ENCODE measurements around the gene DNAL1. TPM values are rescaled to one million over a fixed set of nuclear protein-coding genes. Genes with fewer than 3 reads are reported as not detected.
"Not testable (repeated sequence)": the region's sequence is repeated elsewhere in the genome, so short reads cannot be mapped to it uniquely, and the experiment has no call there.

The DNAL1 gene
- polyA plus RNA-seq, 2 of the 4 experiments (the other 2 are of a cell fraction) = 8.3 to 16.3 TPM

DNA sequence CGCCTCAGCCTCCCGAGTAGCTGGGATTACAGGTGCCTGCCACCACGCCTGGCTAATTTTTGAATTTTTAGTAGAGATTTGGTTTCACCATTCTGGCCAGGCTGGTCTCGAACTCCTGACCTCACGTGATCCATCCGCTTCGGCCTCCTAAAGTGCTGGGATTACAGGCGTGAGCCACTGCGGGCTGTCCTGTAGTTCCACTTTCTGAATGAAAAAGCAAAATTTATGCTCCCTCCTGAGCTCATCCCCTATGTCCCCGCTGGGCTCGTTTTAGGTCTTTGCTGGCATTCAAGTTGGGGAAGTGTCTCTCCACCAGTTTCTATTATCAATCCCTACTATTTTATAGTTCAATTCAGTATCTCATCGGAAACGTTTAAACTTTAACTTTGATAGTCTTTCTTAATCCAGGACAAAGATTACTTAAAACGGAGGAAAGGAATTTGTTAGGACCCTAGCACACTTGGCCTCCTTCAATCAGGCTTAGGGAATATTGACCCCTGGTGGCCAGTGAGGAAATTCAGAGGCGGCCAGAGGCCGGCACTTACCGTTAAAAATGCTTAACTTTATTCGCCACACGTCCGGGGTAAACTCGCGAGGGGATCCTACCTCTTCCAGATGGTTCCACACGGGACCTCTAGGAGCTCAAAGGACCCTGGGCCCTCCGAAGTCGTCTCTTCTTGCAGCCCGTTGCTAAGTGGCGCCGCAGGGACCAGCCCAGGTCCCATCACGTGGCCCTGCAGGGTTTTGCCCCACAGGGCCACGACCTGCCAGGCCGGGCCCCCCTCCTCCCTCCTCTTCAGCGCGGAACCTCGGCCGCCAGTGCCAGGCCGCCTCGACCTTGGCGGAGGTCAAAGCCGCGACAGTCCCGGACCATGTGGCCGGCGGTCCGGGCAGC is 11.4 kb upstream of the DNAL1 start (continued):
- TF ChIP-seq, protein P1, sequence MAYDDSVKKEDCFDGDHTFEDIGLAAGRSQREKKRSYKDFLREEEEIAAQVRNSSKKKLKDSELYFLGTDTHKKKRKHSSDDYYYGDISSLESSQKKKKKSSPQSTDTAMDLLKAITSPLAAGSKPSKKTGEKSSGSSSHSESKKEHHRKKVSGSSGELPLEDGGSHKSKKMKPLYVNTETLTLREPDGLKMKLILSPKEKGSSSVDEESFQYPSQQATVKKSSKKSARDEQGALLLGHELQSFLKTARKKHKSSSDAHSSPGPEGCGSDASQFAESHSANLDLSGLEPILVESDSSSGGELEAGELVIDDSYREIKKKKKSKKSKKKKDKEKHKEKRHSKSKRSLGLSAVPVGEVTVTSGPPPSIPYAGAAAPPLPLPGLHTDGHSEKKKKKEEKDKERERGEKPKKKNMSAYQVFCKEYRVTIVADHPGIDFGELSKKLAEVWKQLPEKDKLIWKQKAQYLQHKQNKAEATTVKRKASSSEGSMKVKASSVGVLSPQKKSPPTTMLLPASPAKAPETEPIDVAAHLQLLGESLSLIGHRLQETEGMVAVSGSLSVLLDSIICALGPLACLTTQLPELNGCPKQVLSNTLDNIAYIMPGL (CRISPR knock-in tag; IDR thresholded peaks at IDR 0.05; ENCODE audit: borderline replicate concordance) = no peak
- TF ChIP-seq RAD21 (conservative IDR thresholded peaks at IDR 0.05 in 1 of 2, IDR thresholded peaks at IDR 0.05 in 1 of 2) (peak; percentile 90 to 93), ZNF302 (CRISPR knock-in tag; IDR thresholded peaks at IDR 0.05) (no peak), POLR2AphosphoS2 (conservative IDR thresholded peaks at IDR 0.05; ENCODE audit: low read length) (no peak), GATA3 (IDR thresholded peaks at IDR 0.05; ENCODE audit: borderline replicate concordance) (no peak)
- TF ChIP-seq, protein P2, sequence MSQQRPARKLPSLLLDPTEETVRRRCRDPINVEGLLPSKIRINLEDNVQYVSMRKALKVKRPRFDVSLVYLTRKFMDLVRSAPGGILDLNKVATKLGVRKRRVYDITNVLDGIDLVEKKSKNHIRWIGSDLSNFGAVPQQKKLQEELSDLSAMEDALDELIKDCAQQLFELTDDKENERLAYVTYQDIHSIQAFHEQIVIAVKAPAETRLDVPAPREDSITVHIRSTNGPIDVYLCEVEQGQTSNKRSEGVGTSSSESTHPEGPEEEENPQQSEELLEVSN (IDR thresholded peaks at IDR 0.05; ENCODE audit: borderline replicate concordance, low read depth) = no peak
- TF ChIP-seq, protein P3, sequence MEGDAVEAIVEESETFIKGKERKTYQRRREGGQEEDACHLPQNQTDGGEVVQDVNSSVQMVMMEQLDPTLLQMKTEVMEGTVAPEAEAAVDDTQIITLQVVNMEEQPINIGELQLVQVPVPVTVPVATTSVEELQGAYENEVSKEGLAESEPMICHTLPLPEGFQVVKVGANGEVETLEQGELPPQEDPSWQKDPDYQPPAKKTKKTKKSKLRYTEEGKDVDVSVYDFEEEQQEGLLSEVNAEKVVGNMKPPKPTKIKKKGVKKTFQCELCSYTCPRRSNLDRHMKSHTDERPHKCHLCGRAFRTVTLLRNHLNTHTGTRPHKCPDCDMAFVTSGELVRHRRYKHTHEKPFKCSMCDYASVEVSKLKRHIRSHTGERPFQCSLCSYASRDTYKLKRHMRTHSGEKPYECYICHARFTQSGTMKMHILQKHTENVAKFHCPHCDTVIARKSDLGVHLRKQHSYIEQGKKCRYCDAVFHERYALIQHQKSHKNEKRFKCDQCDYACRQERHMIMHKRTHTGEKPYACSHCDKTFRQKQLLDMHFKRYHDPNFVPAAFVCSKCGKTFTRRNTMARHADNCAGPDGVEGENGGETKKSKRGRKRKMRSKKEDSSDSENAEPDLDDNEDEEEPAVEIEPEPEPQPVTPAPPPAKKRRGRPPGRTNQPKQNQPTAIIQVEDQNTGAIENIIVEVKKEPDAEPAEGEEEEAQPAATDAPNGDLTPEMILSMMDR (IDR thresholded peaks at IDR 0.05) = peak; percentile 91

DNA sequence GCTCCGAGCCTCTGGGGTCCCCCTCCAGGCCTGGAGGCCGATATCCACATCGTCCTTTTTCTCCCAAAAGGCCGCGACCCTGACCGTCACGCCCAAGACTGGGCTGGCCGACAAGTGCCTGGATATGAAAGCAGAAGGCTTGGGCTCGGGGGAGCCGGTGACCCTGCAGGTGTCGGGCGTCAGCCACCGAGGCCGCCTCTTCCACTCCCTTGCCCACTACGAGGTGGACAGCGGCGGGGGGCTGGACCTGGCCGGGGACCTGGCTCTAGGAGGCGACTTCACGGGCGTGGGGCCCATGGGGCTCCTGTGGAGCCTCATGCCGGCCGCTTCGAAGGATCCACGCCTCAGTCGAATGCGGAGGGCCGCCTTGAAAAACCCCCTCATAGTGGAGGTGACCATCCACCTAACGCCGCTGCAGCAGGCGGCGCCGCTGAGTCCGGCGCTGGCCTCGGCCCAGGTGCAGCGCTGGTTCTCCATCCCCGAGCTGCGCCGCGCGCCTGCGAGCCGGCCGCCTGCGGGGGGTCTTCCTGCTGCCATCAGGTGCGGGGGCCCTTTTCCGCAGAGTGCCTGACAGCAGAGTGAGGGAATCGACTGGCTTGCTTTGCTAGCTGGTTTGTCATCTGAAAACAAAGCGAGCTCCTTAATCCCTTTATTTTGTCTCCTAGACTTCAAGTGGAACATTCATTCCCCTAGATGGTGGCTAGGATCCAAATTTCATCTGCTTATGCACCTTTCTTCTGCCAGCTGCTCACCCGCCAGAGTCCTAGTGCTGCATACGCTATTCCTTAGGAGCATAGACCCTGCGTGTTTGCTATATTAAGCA is 10.6 kb upstream of the DNAL1 start:
- WGBS (ENCODE audit: missing lambda C conversion rate) = 90% methylated on average over 51 of the region's 53 CpGs
- Histone ChIP-seq H3K9me3 (no peaks in the 10 kb centered on the region), H3K4me3 (peak overlapping the region; percentile 37; the same call in 1 of the 3 replicates), H3K27ac (peak overlapping the region; percentile 77 to 78), H3K4me1 (peaks cover 3% of the 10 kb centered on the region; the same call in 2 of the 3 replicates), H3K4me2 (peak overlapping the region; percentile 84)
- ChIA-PET CTCF (interaction anchor here (0.6 to 6.3 kb wide), 37 partner anchors 10 to 405 kb away, joined by 3 to 89 read pairs (median 4); partner anchors contain the start of genes DNAL1 and RIOX1), POLR2A (no interaction called here)
- peak; percentile 16 to 20; a peak in 2 of 6 replicates for ATAC-seq
- FAIRE-seq = no peak
- TF ChIP-seq TFCP2L1 (CRISPR knock-in tag; IDR thresholded peaks at IDR 0.05) = no peak
- TF ChIP-seq, protein P4, sequence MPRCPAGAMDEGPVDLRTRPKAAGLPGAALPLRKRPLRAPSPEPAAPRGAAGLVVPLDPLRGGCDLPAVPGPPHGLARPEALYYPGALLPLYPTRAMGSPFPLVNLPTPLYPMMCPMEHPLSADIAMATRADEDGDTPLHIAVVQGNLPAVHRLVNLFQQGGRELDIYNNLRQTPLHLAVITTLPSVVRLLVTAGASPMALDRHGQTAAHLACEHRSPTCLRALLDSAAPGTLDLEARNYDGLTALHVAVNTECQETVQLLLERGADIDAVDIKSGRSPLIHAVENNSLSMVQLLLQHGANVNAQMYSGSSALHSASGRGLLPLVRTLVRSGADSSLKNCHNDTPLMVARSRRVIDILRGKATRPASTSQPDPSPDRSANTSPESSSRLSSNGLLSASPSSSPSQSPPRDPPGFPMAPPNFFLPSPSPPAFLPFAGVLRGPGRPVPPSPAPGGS (IDR thresholded peaks at IDR 0.05) = no peak
- no peak for TF ChIP-seq PHF8 (IDR thresholded peaks at IDR 0.05; ENCODE audit: borderline replicate concordance, low read depth)
- TF ChIP-seq, protein P5, sequence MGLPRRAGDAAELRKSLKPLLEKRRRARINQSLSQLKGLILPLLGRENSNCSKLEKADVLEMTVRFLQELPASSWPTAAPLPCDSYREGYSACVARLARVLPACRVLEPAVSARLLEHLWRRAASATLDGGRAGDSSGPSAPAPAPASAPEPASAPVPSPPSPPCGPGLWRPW (IDR thresholded peaks at IDR 0.05) = no peak
- no peak for TF ChIP-seq GATA3 (IDR thresholded peaks at IDR 0.05; ENCODE audit: borderline replicate concordance)
- TF ChIP-seq, protein P6, sequence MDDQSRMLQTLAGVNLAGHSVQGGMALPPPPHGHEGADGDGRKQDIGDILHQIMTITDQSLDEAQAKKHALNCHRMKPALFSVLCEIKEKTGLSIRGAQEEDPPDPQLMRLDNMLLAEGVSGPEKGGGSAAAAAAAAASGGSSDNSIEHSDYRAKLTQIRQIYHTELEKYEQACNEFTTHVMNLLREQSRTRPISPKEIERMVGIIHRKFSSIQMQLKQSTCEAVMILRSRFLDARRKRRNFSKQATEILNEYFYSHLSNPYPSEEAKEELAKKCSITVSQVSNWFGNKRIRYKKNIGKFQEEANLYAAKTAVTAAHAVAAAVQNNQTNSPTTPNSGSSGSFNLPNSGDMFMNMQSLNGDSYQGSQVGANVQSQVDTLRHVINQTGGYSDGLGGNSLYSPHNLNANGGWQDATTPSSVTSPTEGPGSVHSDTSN (IDR thresholded peaks at IDR 0.05) = no peak
- TF ChIP-seq POLR2A (IDR thresholded peaks at IDR 0.05; ENCODE audit: low read length) = no peak
- no peak for TF ChIP-seq SMC3 (IDR thresholded peaks at IDR 0.05)
- no peak for TF ChIP-seq CBX2 (IDR thresholded peaks at IDR 0.05; ENCODE audit: borderline replicate concordance, low read depth)
- TF ChIP-seq EHMT2 (IDR thresholded peaks at IDR 0.05; ENCODE audit: low read depth) = no peak
- no peak for TF ChIP-seq NFE2L2 (conservative IDR thresholded peaks at IDR 0.05; ENCODE audit: low read length)
- DNase-seq (ENCODE audit: low read depth in 1 of 2, low spot score in 1 of 2) = no peak

DNA sequence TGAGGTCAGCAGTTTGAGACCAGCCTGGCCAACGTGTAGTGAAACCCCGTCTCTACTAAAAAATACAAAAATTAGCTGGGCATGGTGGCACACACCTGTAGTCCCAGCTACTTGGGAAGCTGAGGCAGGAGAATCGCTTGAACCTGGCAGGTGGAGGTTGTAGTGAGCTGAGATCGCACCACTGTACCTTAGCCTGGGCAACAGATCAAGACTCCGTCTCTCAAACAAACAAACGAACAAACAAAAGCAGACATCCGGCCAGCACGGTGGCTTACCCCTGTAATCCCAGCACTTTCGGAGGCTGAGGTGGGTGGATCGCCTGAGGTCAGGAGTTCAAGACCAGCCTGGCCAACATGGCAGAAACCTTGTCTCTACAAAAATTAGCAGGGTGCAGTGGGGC is 8.4 kb upstream of the DNAL1 start:
- 71% methylated on average over 10 of the region's 10 CpGs for WGBS (ENCODE audit: missing lambda C conversion rate)
- H3K4me2 ChIP-seq; DNase-seq (ENCODE audit: low read depth in 1 of 2, low spot score in 1 of 2); H3K4me1 ChIP-seq; H3K9me3 ChIP-seq; ATAC-seq; H3K4me3 ChIP-seq; POLR2A ChIA-PET; H3K27ac ChIP-seq; FAIRE-seq: not testable (repeated sequence)
- CTCF ChIA-PET = interaction anchor here (1.7 to 1.9 kb wide), 2 partner anchors 55 to 127 kb away, joined by 3 to 7 read pairs; no protein-coding TSS in a partner anchor

All from A549 (cell line).